HG02571 (cell line): Measurements from ENCODE around the gene TUBB3.

Experiments
- ATAC-seq: cut with Tn5 transposase; IDR thresholded peaks from one replicate; pipeline ENCODE4 v1.9.1; 2021; ENCODE audit warnings: mild to moderate bottlenecking, moderate library complexity; ENCODE audit not compliant: unreplicated experiment

The TUBB3 gene

DNA sequence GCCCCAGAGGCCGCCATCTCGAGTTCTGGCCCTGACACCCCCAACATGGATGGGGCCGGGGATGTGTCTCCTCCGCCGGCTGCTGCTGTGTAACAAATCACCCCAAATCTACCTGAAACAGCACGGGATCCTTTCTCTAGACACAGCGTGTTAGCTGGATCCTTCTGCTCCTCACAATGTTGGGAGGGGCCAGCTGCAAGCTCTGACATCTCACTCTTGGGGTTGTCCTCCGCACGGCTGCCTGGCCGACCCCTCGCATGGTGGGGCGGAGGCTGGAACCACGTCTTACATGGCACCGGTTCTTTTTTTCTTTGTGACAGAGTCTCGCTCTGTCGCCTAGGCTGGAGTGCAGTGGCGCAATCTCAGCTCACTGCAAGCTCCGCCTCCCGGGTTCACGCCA, 13.8 kb downstream of the TUBB3 start:
- no peak for ATAC-seq

DNA sequence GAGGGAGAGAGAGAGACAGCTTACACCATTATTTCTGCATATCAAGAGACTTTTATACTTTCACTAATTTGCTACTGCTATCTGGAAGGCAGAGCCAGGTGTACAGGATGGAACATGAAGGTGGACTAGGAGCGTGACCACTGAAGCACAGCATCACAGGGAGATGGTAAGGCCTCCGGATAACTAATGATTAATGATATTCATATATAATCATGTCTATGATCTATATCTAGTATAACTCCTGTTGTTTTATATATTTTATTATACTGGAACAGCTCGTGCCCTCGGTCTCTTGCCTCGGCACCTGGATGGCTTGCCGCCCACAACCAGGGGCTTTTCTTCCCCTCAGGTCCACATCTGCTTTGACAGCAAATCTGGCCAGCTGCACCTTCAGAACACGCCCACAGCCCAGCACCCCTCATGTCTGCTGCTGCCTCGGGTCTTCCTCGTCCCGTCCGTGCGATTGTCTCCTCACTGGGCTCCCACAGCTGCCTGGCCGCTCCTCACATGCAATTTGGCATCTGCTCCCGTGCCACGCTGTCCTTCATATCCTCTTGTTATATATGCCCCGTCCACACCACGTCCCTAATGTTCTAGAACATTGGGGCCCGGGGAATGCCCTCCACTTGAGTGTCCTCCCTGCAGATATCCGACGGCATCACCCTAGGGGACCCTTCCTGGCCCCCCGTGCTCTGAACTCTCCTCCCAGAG, 15.2 kb downstream of the TUBB3 start:
- no peak for ATAC-seq

DNA sequence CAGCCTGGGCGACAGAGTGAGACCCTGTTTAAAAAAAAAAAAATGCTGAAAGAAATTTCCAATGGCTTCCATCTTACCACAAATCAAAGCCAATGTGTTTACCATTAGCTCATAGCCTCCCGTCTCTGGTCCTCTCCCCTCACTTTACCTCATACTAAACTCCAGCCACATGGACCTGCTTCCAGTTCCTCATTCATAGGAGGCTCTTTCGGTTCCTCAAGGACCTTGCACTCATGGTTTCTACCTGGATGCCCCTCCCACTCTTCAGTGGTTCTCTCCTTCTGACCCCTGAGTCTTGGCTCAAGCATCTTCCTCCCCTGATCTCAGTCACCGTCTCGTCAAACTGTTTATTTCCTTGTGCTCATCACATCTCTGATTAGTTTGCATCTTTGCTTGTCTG, 21.6 kb downstream of the TUBB3 start:
- no peak for ATAC-seq

DNA sequence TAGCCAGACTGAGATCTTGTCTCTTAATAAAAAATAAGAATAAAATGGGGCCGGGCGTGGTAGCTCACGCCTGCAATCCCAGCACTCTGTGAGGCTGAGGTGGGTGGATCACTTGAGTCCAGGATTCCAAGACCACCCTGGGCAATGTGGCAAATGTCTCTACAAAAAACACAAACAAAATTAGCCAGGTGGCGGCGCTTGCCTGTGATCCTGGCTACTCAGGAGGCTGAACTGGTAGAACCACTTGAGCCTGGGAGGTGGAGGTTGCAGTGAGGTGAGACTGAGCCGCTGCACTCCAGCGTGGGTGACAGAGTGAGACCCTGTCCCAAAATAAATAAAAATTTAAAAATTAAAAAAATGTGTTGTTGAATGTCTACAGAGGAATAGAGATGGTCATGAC, 22.5 kb downstream of the TUBB3 start:
- ATAC-seq, result no peak

DNA sequence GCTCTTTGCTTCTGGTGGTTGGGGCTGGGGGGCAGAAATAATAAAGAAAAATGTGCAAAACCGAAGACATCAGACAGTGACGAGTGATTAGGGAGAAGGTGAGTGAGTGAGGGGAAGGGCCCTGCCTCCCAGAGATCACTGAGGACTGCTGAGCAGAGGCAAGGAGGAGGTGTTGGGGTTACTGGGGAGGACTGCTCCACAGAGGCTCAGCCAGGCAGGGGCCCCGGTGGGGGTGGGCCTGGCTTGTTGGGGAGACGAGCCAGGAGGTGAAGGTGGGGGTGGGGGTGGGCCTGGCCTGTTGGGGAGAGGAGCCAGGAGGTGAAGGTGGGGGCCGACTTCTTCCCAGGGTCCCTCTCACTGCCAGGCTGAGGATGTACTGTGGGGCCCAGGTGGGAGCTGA, 23.4 kb downstream of the TUBB3 start:
- ATAC-seq, result no peak

DNA sequence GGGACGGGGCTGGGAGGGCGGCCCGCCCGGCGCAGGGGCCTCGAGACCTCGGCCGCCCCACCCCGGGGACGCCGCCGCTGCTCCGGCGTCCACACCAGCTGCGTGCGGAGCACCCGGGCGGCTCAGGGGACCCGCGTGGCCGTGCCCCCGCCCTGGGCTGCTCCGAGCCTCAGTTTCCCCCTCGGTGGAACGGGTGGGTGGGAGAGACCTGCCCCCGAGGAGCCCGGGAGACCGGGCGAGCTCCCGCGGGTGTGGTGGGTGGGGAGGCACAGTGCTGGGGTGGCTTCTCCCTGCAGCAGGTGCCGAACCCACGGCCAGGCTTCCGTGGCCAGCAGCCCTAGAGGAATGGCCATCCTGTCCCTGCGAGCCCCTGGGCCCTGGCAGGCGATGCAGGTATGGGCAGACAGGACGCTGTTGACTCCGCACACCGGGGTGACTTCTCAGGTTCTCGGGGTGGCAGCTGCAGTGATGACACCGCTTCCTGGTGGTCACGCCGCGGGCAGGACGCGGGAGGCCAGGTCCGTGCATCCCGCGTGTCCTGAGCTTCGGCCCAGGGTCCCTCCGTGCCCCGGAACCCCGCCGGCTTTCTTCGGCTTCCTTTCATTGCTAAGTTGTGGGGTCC, 26.1 kb downstream of the TUBB3 start:
- no peak for ATAC-seq

DNA sequence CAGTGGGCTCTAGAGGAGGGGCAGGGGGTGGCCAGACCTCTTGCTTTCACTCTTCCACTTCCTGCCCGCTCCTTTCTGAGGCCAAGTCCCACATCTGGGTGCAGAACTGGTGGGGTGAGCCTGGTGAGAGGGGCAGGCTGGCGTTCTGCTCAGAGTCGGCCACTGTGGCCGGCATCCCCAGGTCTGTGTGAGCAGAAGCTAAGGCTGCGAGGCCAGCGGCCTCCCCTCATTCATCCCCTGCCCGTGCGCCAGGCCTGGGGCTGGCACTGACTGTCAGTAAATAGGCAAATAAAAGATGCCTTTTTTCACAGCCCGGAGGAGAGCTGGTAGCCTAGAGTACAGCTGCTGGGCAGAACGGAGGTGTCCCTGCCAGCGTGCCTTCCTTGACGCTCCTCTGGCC, 26.6 kb downstream of the TUBB3 start:
- ATAC-seq, result no peak

DNA sequence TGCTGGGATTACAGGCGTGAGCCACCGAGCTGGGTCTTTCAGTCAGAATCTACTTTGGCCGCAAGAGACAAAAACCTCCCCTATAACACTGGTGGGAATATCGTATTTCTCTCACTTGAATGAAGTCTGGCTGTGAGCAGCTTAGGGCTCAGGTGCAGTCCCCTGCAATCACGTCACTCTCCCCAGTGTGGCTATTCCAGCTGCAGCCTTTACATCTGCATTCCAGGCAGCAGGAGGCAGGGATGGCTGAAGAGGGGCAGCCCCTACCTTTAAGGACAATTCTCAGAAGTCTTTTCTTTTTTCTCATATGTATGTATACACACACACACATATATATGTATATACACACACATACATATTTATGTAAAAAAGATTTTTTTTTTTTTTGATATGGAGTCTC, 28.4 kb downstream of the TUBB3 start:
- ATAC-seq, result no peak

DNA sequence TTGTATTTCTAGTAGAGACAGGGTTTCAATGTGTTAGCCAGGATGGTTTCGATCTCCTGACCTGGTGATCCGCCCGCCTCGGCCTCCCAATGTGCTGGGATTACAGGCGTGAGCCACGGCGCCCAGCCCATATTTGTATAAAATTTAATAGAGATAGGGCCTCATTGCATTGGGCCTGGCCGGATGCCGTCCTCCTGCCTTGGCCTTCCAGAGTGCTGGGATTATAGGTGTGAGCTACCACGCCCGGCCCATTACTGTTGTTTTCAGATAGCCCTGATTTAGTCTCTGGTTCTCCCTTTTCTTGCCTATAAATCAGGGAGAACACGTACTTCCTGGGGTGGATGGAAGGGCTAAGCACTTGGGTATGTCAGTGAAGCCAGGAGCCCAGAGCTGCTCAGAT, 28.9 kb downstream of the TUBB3 start:
- ATAC-seq, result no peak

DNA sequence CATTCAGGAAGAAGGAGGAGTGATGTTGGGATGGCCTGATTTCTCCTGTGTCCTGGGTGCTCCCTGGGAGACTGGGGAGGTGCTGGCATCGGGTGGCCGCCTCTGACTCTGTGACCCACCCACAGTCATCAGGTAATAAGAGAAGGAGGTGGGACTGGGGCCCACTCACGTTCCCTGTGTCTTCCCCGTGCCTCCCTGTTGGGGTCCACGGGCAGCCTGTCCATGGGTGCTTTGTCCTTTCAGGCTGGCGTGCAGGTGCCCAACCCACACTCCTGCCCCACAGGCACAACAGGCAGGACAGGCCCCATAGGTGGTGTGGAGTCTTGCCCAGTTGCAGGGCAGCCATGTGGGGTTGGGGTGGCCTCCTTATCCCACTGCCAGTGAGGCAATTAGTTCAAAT, 29.4 kb downstream of the TUBB3 start:
- ATAC-seq, result no peak

DNA sequence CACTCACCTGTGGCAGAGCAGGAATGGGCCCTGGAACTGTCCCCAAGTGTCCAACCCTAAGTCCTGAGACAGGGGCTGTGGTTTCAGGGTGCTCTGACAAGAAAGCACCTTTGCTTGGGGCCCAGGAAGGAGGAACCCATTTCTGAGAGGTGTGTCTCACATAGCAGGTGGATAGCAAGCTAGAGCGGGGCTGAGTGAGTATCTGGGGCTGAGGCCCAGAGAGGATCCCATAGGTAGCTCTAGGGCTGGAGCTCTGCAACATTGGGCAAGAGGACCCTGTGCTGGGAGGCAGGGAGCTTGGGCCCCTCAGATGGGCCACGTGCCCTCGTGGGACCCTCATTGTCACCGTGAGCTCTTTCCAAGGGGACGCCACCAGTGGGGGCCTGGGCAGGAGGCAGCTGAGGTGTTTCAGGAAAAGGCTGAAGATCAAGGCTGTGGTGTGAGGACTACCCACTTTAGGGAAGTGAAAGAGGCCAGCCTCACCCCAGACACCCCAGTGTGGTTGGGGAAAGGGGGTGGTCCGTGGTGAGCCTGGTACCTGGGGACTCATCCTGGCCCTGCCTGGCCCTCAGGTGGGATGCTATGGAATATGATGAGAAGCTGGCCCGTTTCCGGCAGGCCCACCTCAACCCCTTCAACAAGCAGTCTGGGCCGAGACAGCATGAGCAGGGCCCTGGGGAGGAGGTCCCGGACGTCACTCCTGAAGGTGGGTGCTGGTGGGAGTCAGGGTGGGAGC, 30.7 kb downstream of the TUBB3 start:
- ATAC-seq, result no peak

DNA sequence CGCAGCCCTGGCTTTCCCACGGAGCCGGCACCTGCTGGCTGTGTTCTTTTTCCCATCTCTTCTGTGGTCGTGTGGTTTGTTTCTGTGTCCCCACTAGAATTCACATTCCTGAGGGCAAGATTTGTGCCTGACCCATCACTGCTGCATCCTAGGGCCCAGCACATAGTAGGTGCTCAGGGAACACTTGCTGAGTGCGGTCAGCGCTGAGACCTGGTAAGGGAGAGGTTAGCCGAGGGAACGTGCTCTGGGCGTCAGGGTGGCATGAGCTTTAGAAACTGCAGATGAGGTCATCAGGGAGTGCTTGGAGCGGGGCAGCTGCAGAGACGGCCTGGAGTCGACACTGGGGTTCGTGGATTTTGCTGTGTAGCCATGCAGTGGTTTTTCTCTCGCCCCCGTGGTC, 31.3 kb downstream of the TUBB3 start:
- ATAC-seq, result no peak

DNA sequence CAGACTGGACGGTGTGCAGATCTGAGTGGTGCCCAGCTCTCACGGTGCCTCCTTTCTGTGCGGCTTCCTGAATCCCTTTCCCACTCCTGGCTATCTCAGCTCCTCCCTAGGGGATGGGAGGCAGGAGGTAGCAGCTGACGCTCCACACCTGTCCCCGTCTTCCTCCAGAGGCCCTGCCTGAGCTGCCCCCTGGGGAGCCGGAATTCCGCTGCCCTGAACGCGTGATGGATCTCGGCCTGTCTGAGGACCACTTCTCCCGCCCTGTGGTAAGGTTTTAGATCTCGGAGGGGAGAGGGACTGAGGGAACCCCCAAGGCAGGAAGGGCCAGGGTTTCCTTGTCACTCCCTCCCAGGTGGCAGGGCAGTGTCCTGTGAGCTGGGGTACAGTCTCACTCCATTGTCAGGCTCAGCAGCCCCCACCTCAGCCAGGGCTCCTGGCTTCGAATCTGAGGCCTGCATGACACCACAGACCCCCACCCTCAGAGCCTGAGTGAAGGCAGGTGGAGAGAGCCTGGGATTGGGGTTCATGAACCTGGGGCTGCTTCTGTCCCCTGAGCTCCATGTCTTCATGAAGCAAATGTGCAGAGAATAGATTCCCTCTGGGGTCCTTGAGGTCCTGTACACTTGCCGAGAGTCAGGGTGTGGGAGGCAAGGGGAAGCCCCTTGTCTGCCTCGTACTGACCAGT, 32.0 kb downstream of the TUBB3 start:
- ATAC-seq, result no peak

DNA sequence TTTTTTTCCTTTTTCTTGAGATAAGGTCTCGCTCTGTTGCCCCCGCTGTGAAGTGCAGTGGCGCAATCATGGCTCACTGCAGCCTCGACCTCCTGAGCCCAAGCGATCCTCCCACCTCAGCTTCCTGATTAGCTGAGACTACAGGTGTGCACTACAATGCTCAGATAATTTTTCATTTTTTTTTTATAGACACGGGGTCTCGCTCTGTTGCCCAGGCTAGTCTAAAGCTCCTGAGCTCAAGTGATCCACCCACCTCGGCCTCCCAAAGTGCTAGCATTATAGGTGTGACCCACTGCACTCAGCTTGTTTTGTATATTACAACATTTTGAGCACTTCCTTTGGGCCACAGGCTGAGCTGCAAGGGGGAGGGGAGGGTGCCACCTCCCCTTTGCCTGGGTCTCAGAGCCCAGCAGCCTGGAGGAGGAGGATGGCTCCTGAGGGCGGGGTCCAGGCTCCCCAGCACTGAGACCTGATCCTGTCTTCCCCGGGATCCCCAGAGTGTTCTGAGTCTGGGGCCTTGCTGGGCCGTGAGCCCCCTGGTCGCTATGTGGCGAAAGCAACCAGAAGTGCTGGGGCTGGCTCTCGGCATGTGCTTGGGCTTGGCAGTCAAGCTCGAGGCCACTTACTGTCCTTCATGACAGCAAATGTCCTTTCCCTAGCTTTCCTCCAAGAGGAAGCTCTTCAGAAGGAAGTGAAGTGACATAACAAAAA, 33.5 kb downstream of the TUBB3 start:
- ATAC-seq, result no peak

DNA sequence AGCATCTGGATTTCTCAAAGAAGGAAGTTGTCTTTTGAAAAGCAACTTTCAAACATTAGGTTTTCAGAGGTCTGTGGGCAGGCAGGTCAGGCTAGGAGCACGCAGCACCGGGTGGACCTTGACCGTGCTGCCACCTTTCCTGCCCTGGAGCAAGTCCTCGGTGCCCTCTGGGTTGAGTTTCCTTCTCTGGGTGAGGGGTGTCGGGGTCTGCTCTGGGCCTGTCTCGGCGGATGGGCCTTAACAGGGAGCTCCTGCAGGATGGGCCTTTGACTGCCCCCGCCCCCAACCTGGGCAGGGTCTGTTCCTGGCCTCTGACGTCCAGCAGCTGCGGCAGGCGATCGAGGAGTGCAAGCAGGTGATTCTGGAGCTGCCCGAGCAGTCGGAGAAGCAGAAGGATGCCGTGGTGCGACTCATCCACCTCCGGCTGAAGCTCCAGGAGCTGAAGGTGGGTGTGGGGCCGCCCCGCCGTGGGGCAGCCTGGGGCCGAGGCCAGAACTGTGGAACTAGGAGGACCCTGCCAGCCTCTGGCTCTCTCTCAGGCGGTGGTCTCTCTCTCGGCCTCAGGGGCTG, 34.2 kb downstream of the TUBB3 start:
- no peak for ATAC-seq

DNA sequence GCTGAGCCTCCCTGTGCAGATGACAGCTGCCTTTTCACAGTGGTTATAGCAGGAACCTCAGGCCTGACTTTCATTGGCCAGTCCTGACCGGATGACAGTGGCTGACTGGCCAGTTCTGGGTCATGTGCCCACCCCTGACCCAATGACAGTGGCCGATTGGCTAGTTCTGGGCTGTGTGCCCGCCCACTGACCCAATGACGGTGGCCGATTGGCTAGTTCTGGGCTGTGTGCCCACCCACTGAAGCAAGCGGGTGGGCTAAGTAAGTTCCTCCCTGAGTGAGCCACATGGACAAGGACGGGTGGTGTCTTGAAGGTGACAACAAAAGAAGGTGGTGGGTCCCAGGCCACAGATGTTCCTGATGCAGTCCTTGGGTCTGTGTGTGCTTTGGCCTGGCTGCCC, 34.9 kb downstream of the TUBB3 start:
- ATAC-seq, result no peak

DNA sequence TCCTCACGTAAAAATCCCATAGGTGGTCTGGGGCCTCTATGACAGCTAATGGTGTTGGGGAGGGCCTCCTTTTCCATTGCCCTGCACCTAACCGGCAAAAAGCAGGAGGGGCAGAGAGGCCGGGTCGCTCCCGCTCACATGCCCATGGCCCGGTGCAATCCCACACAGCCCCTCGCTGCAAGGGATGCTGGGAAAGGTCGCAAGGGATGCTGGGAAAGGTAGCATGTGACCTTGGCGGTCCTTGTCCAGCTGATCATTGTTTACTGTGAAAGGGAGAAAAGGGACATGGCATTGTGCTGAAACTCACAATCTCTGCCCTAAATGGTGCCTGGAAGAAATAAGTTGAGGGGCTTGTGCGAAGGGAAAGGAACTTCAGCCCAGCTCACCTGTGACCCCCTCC, 35.5 kb downstream of the TUBB3 start:
- no peak for ATAC-seq

DNA sequence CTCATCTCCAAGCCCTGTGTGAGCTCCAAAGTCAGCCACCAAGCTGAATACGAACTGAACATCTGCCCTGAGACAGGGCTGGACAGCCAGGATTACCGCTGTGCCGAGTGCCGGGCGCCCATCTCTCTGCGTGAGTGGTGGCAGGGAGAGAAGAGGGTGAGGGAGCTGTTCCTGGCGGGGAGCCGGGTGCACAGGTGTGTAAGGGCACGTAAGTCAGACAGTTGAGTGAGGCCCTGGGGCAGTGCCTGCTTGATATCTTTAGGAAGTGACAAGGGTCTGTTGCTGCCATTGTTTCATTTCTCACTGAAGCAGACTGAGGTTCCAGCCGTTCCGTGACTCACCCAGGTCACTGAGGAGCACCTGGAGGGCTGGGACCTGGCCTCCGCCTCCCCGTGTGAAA, 37.8 kb downstream of the TUBB3 start:
- ATAC-seq, result no peak

DNA sequence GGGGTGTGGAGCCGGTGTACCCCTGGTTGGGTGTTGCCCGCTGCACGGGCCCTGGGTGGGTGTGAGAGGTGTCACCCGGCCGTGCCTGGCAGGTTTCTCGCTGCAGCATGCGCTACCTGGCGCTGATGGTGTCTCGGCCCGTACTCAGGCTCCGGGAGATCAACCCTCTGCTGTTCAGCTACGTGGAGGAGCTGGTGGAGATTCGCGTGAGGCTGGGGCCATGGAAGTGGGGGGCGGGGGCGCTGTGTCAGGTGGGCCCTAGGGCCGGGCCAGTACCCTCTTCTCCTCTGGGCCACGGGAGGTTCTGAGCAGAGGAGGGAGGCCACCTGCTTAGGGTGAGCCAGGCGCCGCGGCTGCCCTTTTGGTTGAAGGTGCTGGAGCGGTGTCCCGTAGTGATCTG, 38.8 kb downstream of the TUBB3 start:
- no peak for ATAC-seq

DNA sequence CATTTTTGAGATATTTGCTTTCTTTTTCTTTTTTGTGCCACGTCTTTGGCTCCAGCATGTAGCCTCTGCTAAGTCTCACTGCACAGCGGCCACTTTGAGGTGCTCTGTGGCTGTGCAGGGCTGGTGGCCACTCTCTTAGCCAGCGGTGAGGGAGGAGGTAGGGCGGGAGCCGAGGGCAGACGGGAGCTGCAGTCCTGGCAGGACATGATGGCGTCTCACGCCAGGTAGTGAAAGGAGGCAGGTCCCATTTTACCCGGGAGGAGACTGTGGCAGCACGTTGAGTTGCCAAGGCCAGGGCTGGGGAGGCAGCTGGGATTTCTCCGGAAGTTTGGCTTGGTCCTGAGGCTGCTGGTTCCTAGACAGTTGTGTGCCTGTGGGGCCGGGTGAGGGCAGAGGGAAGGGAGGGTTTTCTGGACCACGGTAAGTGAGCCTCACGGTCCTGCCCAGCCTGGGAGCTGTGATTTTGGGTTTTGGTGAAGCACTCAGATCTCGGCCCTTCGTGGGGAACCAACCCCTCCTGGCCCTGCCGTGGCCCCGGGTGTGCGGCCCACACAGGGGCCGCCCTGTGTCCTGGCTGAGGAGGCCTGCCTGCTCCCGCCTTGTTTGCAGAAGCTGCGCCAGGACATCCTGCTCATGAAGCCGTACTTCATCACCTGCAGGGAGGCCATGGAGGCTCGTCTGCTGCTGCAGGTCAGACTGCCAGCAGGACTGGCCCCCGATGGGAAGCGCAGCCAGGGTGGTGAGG, 39.8 kb downstream of the TUBB3 start:
- no peak for ATAC-seq
